Measurements from ENCODE around the gene LTO1. TPM values are rescaled to one million over a fixed set of nuclear protein-coding genes. Genes with fewer than 3 reads are reported as not detected.
"Not testable (repeated sequence)": the region's sequence is repeated elsewhere in the genome, so short reads cannot be mapped to it uniquely, and the experiment has no call there.

The LTO1 gene
- total RNA-seq, 4 donors from 2014 or later: 12.2 to 18.6 (median 14.1) TPM

GRCh38 chr11:69698362-69698761 is 23.2 kb upstream of the LTO1 start:
- Histone ChIP-seq H3K27me3 (peaks cover 0 to 86% (median 26%) of the 10 kb centered on the region in 4 donors), H3K36me3 (no peaks in the 10 kb centered on the region), H3K27ac (replicated peaks in 1 of 4) (no peak overlapping the region), H3K4me1 (peaks cover 8 to 21% (median 13%) of the 10 kb centered on the region in 4 donors), H3K9me3 (no peaks in the 10 kb centered on the region), H3K4me3 (no peak overlapping the region)
- WGBS: 98% methylated on average over 2 of the region's 2 CpGs
- TF ChIP-seq CTCF (IDR thresholded peaks at IDR 0.05) (no peak), POLR2AphosphoS5 (IDR thresholded peaks at IDR 0.05) (no peak), POLR2A (IDR thresholded peaks at IDR 0.05; ENCODE audit: low read depth) (no peak), EP300 (IDR thresholded peaks at IDR 0.05) (no peak)
- intact Hi-C loops (cut with DNase I): no loop called here
- no peak for DNase-seq (ENCODE audit: extremely low spot score)

DNA sequence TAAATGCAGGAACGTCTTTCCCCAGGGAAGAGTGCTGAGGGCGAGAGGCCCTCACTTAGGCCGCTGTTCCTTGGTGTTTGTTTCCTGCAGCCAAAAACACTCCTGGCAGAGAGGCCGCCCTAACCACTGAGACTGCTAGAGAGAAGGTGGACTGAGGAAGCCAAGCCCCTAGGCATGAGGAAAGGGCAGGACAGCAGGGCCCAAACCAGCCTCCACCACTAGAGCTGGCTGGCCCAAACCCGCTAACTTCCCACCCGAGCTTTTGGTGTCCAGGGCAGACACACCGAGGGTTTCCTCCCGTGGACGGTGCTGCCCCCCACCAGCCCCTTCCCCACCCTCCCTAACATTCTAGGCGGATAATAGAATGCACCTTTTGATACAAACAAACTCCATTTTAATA is 22.7 kb upstream of the LTO1 start:
- 91% methylated on average over 8 of the region's 10 CpGs for WGBS
- H3K9me3 ChIP-seq: no peaks in the 10 kb centered on the region
- DNase-seq (ENCODE audit: extremely low spot score): no peak

GRCh38 chr11:69697469-69697843 is 22.3 kb upstream of the LTO1 start:
- intact Hi-C loops (cut with DNase I): no loop called here
- Histone ChIP-seq H3K4me3 (no peak overlapping the region), H3K9me3 (peaks cover 0 to 4% (median 0%) of the 10 kb centered on the region in 4 donors), H3K4me1 (peaks cover 6 to 12% (median 6%) of the 10 kb centered on the region in 4 donors), H3K27ac (replicated peaks in 1 of 4) (no peak overlapping the region), H3K27me3 (peaks cover 0 to 84% (median 18%) of the 10 kb centered on the region in 4 donors), H3K36me3 (no peaks in the 10 kb centered on the region)
- no peak for TF ChIP-seq CTCF (IDR thresholded peaks at IDR 0.05)
- no peak for TF ChIP-seq EP300 (IDR thresholded peaks at IDR 0.05)
- TF ChIP-seq POLR2AphosphoS5 (IDR thresholded peaks at IDR 0.05): no peak
- no peak for TF ChIP-seq POLR2A (IDR thresholded peaks at IDR 0.05; ENCODE audit: low read depth)
- WGBS: 80% methylated on average over 8 of the region's 8 CpGs
- DNase-seq (ENCODE audit: extremely low spot score): no peak

More for the DNA sequence above, 22.7 kb upstream of the LTO1 start:
- H3K27me3 ChIP-seq: peaks cover 0 to 84% (median 21%) of the 10 kb centered on the region in 4 donors
- no peaks in the 10 kb centered on the region for H3K36me3 ChIP-seq
- TF ChIP-seq POLR2AphosphoS5 (IDR thresholded peaks at IDR 0.05): no peak
- TF ChIP-seq POLR2A (IDR thresholded peaks at IDR 0.05; ENCODE audit: low read depth): no peak
- no peak for TF ChIP-seq EP300 (IDR thresholded peaks at IDR 0.05)
- no peak for TF ChIP-seq CTCF (IDR thresholded peaks at IDR 0.05)
- no peak overlapping the region for H3K4me3 ChIP-seq
- no peak overlapping the region for H3K27ac ChIP-seq (replicated peaks in 1 of 4)
- intact Hi-C loops (cut with DNase I): no loop called here
- peaks cover 6 to 16% (median 8%) of the 10 kb centered on the region in 4 donors for H3K4me1 ChIP-seq

DNA sequence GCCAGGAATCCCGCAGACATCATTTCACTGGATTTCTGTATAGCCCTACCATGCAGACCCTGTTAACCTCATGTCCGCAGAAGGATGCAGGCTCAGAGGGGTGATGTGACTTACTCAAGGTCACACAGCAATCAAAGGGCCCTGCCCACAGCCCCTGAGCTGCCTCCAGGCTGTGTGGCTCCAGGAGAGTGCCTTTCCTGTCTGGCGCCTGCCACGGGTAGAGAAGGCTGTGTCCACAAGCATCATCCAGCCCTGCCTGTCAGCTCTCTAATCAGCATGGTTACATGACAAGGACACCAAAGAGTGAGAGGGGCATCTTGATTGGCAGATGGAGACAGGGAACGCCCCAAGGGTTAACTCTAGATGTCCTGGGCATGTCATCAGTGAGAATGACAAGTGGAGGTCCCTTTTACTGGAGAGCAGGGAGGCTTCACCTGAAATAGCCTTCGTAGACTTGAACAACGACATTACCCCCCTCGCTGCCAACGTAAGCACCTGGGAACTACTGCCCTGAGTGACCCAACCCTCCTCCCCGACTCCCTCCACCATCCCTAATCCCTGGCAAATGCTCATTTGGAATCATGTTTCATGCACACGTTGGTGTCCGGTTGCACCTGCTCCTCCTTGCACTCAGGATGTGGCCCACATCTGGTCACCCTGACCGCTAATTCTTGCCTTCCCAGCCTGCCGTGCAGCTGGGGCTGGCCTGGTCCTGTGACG is 21.8 kb upstream of the LTO1 start:
- TF ChIP-seq POLR2AphosphoS5 (IDR thresholded peaks at IDR 0.05) (no peak), POLR2A (IDR thresholded peaks at IDR 0.05; ENCODE audit: low read depth) (no peak), CTCF (IDR thresholded peaks at IDR 0.05) (no peak), EP300 (IDR thresholded peaks at IDR 0.05) (no peak)
- Histone ChIP-seq H3K27me3 (peaks cover 0 to 81% (median 13%) of the 10 kb centered on the region in 4 donors), H3K9me3 (peaks cover 0 to 9% (median 0%) of the 10 kb centered on the region in 4 donors), H3K4me3 (no peak overlapping the region), H3K36me3 (no peaks in the 10 kb centered on the region), H3K27ac (replicated peaks in 1 of 4) (no peak overlapping the region), H3K4me1 (peaks cover 1 to 6% (median 4%) of the 10 kb centered on the region in 4 donors)
- WGBS: 67% methylated on average over 15 of the region's 15 CpGs
- intact Hi-C loops (cut with DNase I): no loop called here
- no peak for DNase-seq (ENCODE audit: extremely low spot score)

DNA sequence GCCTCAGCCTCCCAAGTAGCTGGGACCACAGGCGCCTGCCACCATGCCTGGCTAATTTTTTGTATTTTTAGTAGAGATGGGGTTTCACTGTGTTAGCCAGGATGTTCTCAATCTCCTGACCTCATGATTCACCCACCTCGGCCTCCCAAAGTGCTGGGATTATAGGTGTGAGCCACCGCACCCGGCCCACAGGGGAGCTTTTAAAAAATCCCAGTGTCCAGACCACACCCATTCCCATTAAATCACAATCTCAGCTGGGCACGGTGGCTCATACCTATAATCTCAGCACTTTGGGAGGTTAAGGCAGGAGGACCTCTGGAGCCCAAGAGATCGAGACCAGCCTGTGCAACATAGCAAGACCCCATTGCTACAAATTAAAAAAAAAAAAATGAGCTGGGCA is 20.8 kb upstream of the LTO1 start:
- 87% methylated on average over 6 of the region's 6 CpGs for WGBS
- H3K36me3 ChIP-seq; H3K9me3 ChIP-seq; DNase-seq (ENCODE audit: extremely low spot score); H3K4me3 ChIP-seq; H3K27ac ChIP-seq (replicated peaks in 1 of 4); H3K4me1 ChIP-seq; intact Hi-C loops (cut with DNase I): not testable (repeated sequence)
- peaks cover 0 to 75% (median 9%) of the 10 kb centered on the region in 4 donors for H3K27me3 ChIP-seq
